ENCODE results near the gene SLC22A13.
"Not testable (repeated sequence)": the region's sequence is repeated elsewhere in the genome, so short reads cannot be mapped to it uniquely, and the experiment has no call there.

Gene SLC22A13

GRCh38 chr3:38264779-38265178, 833 bp upstream of the SLC22A13 start:
- no peak for DNase-seq

- DNase-seq: no peak
These were observed 1.2 kb downstream of the SLC22A13 start for GRCh38 chr3:38266810-38267209.

- no peak for DNase-seq
These were observed 2.0 kb downstream of the SLC22A13 start for GRCh38 chr3:38267662-38268061.

- no peak for DNase-seq
These were observed 2.5 kb downstream of the SLC22A13 start for GRCh38 chr3:38268087-38268486.

- no peak for DNase-seq
These were observed 2.9 kb downstream of the SLC22A13 start for GRCh38 chr3:38268522-38268921.

GRCh38 chr3:38270606-38271005, 5.0 kb downstream of the SLC22A13 start:
- DNase-seq: no peak

- no peak for DNase-seq
These were observed 5.9 kb downstream of the SLC22A13 start for GRCh38 chr3:38271553-38271952.

- DNase-seq: no peak
These were observed 9.4 kb downstream of the SLC22A13 start for GRCh38 chr3:38274864-38275649.

- DNase-seq: no peak
These were observed 10.0 kb downstream of the SLC22A13 start for GRCh38 chr3:38275658-38276057.

GRCh38 chr3:38276081-38276916, 10.7 kb downstream of the SLC22A13 start:
- no peak for DNase-seq

GRCh38 chr3:38276917-38277630, 11.5 kb downstream of the SLC22A13 start:
- DNase-seq: no peak

GRCh38 chr3:38278841-38279240, 13.2 kb downstream of the SLC22A13 start:
- no peak for DNase-seq

GRCh38 chr3:38281895-38282686, 16.5 kb downstream of the SLC22A13 start, which contains the start of gene SLC22A14:
Gene SLC22A14 (plus strand): TSS chr3:38282294. CDS start chr3:38306027, 23,733 bp downstream.
- no peak for DNase-seq

- no peak for DNase-seq
These were observed 18.5 kb downstream of the SLC22A13 start for GRCh38 chr3:38283810-38284755.

GRCh38 chr3:38284756-38285150, 19.1 kb downstream of the SLC22A13 start:
- no peak for DNase-seq

- DNase-seq: not testable (repeated sequence)
These were observed 23.9 kb downstream of the SLC22A13 start for GRCh38 chr3:38289286-38290217.

GRCh38 chr3:38297053-38297452, 31.4 kb downstream of the SLC22A13 start:
- not testable (repeated sequence) for DNase-seq

- no peak for DNase-seq
These were observed 31.9 kb downstream of the SLC22A13 start for GRCh38 chr3:38297537-38297936.

GRCh38 chr3:38297947-38298711, 32.5 kb downstream of the SLC22A13 start:
- DNase-seq: no peak
